DOHH2 (cell line): ENCODE results near the gene PTPN18.
A peak's percentile ranks its signal among the peaks of the same experiment; 100 is the strongest.

Experiments used
- H3F3A ChIP-seq: fragments of 200-600 bp; sonication (generic), shearing (Covaris generic); 2 replicates; pipeline ENCODE4 v1.6.0; 2016; ENCODE audit warnings: antibody characterized with exemption, mild to moderate bottlenecking; ENCODE audit not compliant: control insufficient read depth, insufficient read depth
- H3K27ac ChIP-seq: fragments of 200-600 bp; sonication (generic); 2 replicates; pipeline ENCODE4 v1.5.1; 2014; ENCODE audit warnings: low read depth, mild to moderate bottlenecking, low read length, moderate library complexity
- H3K27me3 ChIP-seq: fragments of 200-600 bp; sonication (generic); 2 replicates; pipeline ENCODE4 v1.6.1; 2014; ENCODE audit warnings: mild to moderate bottlenecking, low read length, mixed read lengths; ENCODE audit not compliant: control insufficient read depth
- H3K36me3 ChIP-seq: fragments of 200-600 bp; sonication (generic); 2 replicates; pipeline ENCODE4 v1.6.1; 2014; ENCODE audit warnings: mild to moderate bottlenecking, low read length, moderate library complexity, mixed read lengths; ENCODE audit not compliant: control insufficient read depth
- H3K4me1 ChIP-seq: fragments of 200-600 bp; sonication (generic); 2 replicates; pipeline ENCODE4 v1.6.1; 2014; ENCODE audit warnings: mild to moderate bottlenecking, low read length, mixed read lengths; ENCODE audit not compliant: control insufficient read depth
- H3K4me2 ChIP-seq: fragments of 200-600 bp; sonication (generic); 2 replicates; pipeline ENCODE4 v1.6.0; 2014; ENCODE audit warnings: mild to moderate bottlenecking, low read length, moderate library complexity
- H3K4me3 ChIP-seq: fragments of 200-600 bp; sonication (generic); 2 replicates; pipeline ENCODE4 v1.5.1; 2014; ENCODE audit warnings: mild to moderate bottlenecking, low read length, mixed read lengths
- H3K79me2 ChIP-seq: fragments of 200-600 bp; sonication (generic); 2 replicates; pipeline ENCODE4 v1.6.1; 2014; ENCODE audit warnings: mild to moderate bottlenecking, low read length, mixed read lengths; ENCODE audit not compliant: control insufficient read depth
- H3K9me2 ChIP-seq: fragments of 200-600 bp; sonication (generic); replicated peaks from 2 replicates; pipeline ENCODE4 v1.6.1; 2014; ENCODE audit warnings: mild to moderate bottlenecking, low read length, mixed read lengths; ENCODE audit not compliant: control insufficient read depth
- H3K9me3 ChIP-seq: fragments of 200-600 bp; sonication (generic); 2 replicates; pipeline ENCODE4 v1.6.1; 2014; ENCODE audit warnings: antibody characterized with exemption, low read length, mixed read lengths; ENCODE audit not compliant: control insufficient read depth, insufficient read depth
- H4K20me1 ChIP-seq: fragments of 200-600 bp; sonication (generic); 2 replicates; pipeline ENCODE4 v1.6.0; 2014; ENCODE audit warnings: low read depth, mild to moderate bottlenecking, antibody characterized with exemption, low read length, moderate library complexity; ENCODE audit not compliant: control insufficient read depth, insufficient read depth
- CTCF ChIP-seq: fragments of 200-600 bp; sonication (generic); IDR thresholded peaks from one replicate; pipeline ENCODE4 v1.5.1; 2014; ENCODE audit warnings: antibody characterized with exemption, mild to moderate bottlenecking, low read depth, low read length; ENCODE audit not compliant: poor library complexity, severe bottlenecking
- EZH2phosphoT487 ChIP-seq: fragments of 200-600 bp; sonication (generic); IDR thresholded peaks from 2 replicates; pipeline ENCODE4 v1.6.1; 2017; ENCODE audit warnings: borderline replicate concordance, mild to moderate bottlenecking, antibody characterized with exemption, low read length, moderate library complexity, mixed read lengths

PTPN18 gene

DNA sequence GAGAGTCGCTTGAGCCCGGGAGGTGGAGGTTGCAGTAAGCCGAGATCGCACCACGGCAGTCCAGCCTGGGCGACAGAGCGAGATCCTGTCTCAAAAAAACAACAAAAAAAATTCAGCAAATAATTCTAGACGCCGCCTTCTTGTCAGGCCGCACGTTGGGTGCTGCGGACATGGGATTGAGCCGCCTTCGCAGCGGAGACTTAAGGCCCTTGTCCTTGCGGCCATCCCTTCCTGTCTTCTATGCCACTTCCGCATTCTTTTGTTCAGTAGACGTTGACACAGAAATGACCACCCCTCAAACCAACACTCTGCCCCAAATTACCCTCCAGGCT, 15.8 kb downstream of the PTPN18 start:
- peaks cover 69% of the 10 kb centered on the region for H3F3A ChIP-seq
- H4K20me1 ChIP-seq: no peaks in the 10 kb centered on the region
- H3K27ac ChIP-seq: peak overlapping the region; percentile 99
- no peaks in the 10 kb centered on the region for H3K9me3 ChIP-seq
- H3K27me3 ChIP-seq: no peaks in the 10 kb centered on the region
- H3K36me3 ChIP-seq: peaks cover 87% of the 10 kb centered on the region
- peaks cover 77% of the 10 kb centered on the region for H3K4me1 ChIP-seq
- peaks cover 88% of the 10 kb centered on the region for H3K79me2 ChIP-seq
- peak overlapping the region; percentile 97 for H3K4me2 ChIP-seq
- no peaks in the 10 kb centered on the region for H3K9me2 ChIP-seq
- TF ChIP-seq EZH2phosphoT487 (no peak), CTCF (no peak)
- peak overlapping the region; percentile 96 for H3K4me3 ChIP-seq

DNA sequence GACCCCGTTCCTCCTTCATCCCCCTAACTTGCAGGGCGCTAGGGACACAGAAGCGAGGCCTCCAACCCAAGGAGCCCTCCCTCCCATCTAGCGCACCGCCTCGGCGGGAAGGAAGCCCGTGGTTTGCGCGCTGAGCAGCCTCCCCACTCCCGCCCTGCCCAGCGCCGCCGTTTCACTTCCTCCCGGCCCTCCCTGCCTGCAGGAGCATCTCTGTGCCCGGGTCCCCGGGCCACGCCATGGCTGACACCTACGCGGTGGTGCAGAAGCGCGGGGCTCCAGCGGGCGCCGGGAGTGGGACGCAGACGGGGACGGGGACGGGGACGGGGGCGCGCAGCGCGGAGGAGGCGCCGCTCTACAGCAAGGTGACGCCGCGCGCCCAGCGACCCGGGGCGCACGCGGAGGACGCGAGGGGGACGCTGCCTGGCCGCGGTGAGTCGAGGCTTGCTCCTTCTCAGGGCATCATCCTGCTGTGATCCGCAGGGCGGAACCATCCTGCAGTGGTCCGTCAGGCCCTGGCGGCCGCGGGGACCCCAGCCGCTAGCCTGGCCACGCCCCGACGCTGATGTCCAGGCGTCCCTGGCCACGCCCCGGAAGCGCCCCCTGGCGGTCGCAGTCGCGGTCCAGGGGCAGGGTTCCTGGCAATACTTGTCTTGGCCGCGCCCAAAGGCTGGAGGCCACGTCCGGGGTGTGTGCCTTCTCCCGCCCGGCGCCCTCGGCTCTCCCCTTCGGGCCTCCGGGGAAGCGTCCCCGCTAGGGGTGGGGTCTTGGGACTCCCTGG, 16.4 kb downstream of the PTPN18 start:
- TF ChIP-seq EZH2phosphoT487: no peak
- TF ChIP-seq CTCF: peak; percentile 88
- H3K27me3 ChIP-seq: no peaks in the 10 kb centered on the region
- H3K36me3 ChIP-seq: peaks cover 93% of the 10 kb centered on the region
- H3K4me3 ChIP-seq: peak overlapping the region; percentile 96
- no peaks in the 10 kb centered on the region for H4K20me1 ChIP-seq
- peak overlapping the region; percentile 99 for H3K27ac ChIP-seq
- peak overlapping the region; percentile 97 for H3K4me2 ChIP-seq
- H3K9me3 ChIP-seq: no peaks in the 10 kb centered on the region
- H3K4me1 ChIP-seq: peaks cover 78% of the 10 kb centered on the region
- no peaks in the 10 kb centered on the region for H3K9me2 ChIP-seq
- H3F3A ChIP-seq: peaks cover 71% of the 10 kb centered on the region
- peaks cover 90% of the 10 kb centered on the region for H3K79me2 ChIP-seq

- TF ChIP-seq CTCF: peak; percentile 9
- no peak for TF ChIP-seq EZH2phosphoT487
- Histone ChIP-seq H3K27me3 (no peaks in the 10 kb centered on the region), H3K27ac (peak overlapping the region; percentile 99), H3K9me3 (no peaks in the 10 kb centered on the region), H3K4me3 (peak overlapping the region; percentile 96), H3F3A (peaks cover 72% of the 10 kb centered on the region), H4K20me1 (no peaks in the 10 kb centered on the region), H3K4me2 (peak overlapping the region; percentile 97), H3K9me2 (no peaks in the 10 kb centered on the region), H3K79me2 (peaks cover 96% of the 10 kb centered on the region), H3K36me3 (peaks cover 99% of the 10 kb centered on the region), H3K4me1 (peaks cover 84% of the 10 kb centered on the region)
Observed at GRCh38 chr2:130372833-130373807, 17.3 kb downstream of the PTPN18 start.
